NCI-H345 (cell line): ENCODE measurements around the gene SCGB1C2.
"Not testable (repeated sequence)": the region's sequence is repeated elsewhere in the genome, so short reads cannot be mapped to it uniquely, and the experiment has no call there.

Experiments used
- DNase-seq: peaks from one replicate; lab custom pipeline; 2025; lab: John Stamatoyannopoulos, UW

Gene SCGB1C2

DNA sequence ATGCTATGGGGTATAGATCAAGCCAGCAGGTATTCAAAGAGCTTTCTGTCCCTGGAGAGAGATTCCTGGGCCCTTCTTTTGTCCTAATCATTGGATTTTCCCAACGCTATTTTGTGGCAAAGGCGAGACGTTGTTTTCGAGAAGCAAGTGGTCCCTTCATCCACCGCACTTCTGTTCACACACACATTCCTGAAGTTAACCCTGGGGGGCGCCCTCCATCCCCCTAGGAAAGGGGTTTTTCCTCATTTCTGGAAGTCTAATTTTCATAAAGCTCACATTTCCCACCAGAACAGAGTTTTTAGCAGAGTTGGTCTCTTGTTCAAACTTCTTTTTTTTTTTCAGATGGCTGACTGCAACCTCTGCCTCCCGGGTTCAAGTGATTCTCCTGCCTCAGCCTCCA, 11.9 kb downstream of the SCGB1C2 start:
- DNase-seq, result no peak

DNA sequence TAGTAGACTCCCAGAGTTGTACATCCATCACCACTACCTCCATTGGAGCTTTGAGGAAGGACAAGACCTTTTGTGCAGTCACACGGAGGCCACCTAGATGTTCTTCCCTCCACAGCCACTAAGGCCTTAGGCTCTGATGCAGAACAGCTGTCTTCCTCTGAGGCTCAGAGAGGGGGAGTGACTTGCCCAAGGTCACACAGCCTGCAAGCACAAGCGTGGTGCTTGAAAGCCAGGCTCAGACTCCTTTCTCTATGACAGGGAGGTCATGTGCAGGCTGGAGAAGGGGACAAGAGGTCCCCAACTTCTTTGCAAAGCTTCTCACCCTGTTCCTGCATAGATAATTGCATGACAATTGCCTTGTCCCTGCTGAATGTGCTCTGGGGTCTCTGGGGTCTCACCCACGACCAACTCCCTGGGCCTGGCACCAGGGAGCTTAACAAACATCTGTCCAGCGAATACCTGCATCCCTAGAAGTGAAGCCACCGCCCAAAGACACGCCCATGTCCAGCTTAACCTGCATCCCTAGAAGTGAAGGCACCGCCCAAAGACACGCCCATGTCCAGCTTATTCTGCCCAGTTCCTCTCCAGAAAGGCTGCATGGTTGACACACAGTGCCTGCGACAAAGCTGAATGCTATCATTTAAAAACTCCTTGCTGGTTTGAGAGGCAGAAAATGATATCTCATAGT, 12.7 kb downstream of the SCGB1C2 start:
- DNase-seq, result no peak

DNA sequence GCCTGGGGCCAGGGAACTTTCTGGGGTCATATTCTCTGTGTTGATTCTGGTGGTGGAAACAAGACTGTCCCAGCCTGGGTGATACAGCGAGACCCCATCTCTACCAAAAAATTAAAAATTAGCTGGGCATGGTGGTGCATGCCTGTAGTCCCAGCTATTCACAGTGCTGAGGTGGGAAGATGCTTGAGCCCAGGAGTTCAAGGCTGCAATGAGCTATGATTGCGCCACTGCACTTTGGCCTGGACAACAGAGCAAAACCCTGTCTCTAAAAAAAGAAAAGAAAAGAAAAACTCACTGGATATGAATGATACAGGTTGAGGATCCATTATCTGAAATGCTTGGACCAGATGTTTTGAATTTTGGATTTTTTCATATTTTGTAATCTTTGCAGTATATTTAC, 13.6 kb downstream of the SCGB1C2 start:
- no peak for DNase-seq

DNA sequence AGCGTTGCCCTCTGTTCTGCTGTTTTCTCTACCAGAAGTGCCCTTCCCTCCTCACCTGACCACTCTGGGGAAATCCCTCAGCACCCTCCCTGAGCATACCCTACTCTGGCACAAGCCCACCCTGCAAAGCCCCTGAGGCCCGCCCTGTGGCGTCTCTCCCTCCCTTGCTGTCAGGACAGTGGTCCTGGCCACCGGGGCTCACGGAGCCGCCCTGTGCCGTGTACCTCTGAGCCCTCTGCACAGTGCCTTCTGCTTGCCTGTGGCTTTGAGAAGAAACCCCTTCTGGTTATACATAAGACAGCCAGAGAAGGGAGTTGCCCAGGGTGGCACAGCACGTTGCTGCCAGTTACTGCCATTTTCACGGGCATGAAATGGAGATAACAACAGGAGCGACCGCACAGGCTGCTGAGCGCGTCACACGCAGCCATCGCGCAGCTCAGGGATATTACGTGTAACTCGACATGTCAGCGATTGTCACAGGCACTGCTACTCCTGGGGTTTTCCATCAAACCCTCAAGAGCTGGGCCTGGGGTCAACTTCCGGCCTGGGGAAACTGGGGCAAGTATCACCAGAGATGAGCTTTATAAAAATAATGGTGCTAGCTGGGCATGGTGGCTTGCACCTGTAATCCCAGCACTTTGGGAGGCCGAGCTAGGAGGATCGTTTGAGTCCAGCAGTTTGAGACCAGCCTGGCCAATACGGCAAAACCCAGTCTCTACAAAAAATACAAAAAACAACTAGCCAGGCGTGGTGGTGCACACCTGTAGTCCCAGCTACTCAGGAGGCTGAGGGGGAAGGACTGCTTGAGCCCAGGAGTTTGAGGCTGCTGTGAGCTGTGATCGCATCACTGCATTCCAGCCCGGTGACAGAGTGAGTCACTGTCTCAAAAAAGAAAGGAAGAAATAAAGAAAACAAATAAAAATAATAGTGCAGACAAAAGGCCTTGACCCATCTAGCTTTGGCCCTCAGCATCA, 14.8 kb downstream of the SCGB1C2 start:
- no peak for DNase-seq

DNA sequence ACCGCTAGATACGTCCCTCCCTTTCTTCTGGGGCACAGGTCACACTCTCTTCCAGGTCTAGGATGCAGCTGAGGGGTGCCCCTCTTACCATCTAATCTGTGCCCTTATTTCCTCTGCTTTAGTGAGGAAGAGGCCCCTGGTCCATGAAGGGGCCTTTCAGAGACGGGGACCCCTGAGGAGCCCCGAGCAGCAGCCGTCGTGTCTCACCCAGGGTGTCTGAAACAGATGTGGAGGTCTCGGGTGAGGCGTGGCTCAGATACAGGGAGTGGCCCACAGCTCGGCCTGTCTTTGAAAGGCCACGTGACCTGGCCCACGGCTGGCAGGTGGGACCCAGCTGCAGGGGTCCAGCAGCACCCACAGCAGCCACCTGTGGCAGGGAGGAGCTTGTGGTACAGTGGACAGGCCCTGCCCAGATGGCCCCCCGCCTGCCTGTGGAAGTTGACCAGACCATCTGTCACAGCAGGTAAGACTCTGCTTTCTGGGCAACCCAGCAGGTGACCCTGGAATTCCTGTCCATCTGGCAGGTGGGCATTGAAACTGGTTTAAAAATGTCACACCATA, 15.6 kb downstream of the SCGB1C2 start:
- no peak for DNase-seq

DNA sequence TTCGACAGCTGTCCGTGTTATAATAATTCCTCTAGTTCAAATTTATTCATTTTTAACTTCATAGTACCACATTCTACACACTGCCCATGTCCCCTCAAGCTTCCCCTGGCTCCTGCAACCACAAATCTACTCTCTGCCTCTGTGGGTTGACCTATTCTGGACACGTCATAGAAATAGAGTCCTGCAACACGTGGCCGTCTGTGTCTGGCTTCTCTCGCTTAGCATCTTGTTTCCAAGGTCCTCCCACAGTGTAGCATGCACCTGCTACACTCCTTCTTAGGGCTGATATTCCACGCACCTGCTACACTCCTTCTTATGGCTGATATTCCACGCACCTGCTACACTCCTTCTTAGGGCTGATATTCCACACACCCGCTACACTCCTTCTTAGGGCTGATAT, 16.5 kb downstream of the SCGB1C2 start:
- no peak for DNase-seq

DNA sequence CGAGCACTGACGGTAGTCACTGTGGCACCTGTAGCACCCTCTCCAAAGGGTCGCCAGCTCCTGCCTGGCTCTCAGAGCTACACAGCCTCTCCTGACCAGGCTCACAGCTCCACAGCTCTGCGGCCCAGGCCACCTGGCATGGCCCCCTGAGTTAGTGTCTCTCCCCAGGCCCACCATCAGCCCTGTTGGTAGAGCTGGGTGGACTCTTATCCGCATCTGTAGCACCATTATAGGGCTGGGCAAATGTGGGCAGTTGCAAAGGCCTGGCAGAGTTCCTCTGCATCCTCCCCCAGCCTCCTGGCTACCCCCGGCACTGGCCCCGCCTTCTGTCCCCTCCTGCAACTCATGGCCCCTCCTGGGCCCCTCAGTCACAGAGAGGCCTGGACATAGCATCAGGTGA, 18.2 kb downstream of the SCGB1C2 start:
- DNase-seq, result no peak

DNA sequence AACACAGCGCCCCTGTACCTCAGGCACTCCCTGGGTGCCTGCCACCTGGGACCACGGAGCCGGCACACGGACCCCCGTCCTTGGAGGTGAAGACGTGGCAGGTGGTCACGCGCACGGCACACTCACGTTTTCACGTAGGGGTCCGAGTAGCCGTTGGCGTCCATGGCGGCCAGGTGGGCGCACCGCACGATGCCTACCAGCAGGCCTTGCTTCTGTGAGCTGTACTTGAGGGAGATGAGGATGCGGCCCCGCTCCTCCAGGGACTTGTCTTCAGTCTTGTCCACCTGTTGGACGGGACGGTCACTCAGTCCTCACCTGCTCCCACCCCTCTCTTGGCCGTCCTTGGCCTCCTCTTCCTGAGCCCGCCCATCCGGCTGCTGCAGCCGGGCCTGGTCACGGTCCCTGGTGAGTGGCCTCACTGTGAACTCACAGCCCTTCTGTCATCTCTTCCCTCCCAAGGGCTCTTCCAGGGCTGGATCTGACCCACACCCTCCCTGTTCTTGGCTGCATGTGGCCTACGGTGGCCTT, 18.8 kb downstream of the SCGB1C2 start:
- DNase-seq, result no peak

DNA sequence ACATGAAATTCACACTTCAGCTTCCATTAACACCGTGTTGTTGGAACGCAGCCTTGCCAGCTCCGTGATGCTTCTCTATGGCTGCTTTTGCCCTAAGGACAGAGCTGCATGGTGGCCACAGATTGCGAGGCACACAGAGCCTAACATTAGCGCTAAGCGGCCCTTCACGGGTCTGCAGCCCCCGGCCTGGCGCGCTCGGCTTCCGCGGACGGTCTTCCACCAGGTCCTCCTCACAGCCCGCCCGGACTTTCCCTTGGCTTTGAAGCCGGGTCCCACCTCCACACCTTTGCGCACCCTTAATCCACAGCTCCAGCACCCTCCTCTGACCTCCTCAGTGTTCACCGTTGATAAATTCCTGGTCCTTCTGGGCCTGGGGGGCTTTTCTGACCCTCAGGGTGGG, 19.6 kb downstream of the SCGB1C2 start:
- no peak for DNase-seq

DNA sequence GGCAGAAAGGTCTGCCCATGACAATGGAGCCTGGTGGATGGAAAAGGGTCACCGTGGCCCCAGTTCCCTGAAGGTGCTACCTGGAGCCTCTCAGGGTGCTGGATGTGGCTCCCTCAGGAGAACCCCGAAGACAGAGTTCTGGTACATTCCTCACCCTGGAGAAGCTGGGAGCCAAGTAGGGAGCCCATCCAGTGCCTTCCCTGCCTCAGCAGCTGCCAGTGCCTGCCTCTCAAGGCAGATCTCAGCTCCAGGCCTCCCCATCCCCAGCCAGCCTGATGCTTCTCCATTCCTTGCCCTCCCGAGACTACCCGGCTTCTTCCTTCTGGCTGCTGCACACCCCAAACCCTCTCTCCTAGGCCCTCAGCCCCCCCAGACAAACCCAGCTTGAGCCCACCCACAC, 20.5 kb downstream of the SCGB1C2 start:
- no peak for DNase-seq

DNA sequence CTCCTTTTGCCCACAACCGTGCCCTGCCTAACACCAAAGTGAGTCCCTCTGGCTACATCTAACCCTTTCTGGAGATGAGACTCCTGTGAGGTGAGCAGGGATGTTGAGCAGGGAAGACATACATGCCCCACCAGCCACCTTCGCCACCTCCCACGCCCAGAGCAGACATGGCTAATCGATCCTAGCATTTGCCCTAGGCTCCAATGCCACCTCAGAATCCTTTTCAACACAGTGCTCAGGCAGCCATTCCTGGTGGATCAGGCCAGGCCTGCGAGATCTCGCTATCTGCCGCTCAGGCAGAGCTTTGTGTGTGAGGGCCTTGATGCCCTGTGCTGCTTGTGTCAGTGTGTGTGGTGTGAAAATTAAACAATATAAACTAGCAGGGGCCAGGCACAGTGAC, 21.0 kb downstream of the SCGB1C2 start:
- DNase-seq, result no peak

DNA sequence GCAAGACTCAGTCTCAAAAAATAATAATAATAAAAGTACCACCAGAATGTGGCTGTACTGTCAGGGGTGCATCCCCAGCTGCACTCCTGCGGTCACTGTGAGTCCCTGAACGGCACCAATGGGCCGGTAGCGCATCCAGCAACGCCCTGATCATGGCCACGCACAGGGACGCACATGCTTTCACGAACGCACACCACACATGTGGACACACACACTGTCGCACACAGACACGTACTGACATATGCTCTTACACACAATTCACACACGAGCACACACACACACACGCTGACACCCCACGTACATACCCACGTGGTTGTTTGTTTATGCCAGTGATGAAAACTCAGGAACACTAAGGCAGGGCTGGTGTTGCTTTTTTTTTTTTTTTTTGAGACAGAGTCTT, 22.2 kb downstream of the SCGB1C2 start:
- DNase-seq, result no peak

DNA sequence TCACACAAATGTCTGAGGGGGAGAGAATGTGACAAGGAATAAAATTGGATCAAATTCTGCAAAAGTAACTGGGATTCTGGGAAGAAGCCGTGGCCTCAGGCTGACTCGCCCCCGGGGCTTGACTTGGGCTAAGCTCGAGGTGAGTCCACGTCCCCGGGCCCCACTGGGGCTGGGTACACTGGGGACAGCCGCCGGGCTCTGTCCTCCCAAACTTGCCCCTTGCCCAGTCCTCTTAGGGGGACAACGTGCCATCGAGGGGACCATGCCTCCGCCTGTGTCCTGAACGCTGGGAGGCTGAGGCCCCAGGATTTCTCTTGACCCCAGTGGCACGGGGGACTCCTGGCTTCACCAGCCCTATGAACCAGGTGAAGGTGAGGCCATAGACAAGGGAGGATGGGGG, 23.0 kb downstream of the SCGB1C2 start:
- DNase-seq, result no peak

DNA sequence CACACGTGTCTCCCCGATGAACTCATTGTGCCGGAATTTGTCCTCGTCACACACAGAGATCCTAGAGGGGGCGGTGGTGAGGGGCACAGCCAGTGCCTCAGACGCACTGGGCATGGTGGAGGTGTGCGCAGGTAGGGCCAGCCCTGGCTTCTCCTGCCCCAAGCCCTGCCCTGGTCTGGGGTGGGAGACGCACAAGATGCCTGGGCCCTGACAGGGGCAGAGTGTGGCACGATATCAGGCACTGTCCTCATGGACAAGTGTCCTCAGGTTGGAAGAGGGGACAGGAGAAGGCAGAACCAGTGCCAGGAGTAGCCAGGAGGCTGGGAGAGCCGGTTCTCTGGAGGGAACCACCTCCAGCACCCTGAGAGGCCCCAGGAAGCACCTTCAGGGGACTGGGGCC, 24.1 kb downstream of the SCGB1C2 start:
- DNase-seq, result no peak

DNA sequence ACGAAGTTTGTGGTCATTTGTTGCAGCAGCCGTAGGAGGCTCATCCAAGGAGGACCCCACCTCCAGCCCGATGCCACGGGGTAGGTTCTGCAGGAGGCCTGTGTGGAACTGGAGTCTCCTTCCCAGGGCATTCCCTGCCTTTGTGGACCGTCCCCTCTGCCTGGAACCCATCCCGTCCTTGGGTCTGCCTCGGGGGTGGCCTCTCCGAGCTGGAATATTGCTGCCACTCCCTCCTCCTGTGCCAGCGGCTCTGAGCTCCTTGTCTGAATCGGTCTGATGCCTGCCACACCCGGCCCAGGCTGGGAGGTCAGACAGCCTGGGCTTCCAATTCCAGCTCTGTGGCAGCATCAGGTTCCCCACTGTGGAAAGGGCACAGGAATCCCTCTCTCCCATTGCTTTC, 25.3 kb downstream of the SCGB1C2 start:
- DNase-seq, result no peak

DNA sequence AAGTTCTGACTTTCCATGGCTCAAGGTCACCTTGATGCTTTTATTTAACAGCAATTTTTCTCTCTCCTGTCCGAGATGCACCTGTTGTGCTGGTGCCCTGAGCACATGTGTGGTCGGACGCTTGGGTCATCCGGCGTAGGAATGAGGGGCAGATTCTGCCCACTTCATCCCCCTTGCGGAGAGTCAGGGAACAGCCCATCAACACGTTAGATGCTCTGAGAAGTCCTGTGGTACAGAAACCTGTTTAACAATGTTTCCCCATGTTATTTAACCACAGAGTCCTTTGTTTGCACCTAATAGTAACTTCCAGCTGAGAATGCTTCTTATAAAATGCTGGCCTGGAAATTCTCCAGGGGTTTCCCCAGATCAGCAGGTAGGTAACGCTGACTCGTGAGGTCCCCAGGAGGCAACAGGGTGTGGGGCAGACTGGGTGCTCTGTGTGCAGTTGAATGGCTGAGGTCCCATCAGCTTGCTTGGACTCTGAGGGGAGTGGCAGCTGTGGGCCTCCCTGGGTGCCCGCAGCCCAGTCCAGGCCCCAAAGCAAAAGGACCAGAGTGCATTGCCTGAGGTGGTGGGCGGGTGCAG, 26.2 kb downstream of the SCGB1C2 start:
- DNase-seq, result no peak

DNA sequence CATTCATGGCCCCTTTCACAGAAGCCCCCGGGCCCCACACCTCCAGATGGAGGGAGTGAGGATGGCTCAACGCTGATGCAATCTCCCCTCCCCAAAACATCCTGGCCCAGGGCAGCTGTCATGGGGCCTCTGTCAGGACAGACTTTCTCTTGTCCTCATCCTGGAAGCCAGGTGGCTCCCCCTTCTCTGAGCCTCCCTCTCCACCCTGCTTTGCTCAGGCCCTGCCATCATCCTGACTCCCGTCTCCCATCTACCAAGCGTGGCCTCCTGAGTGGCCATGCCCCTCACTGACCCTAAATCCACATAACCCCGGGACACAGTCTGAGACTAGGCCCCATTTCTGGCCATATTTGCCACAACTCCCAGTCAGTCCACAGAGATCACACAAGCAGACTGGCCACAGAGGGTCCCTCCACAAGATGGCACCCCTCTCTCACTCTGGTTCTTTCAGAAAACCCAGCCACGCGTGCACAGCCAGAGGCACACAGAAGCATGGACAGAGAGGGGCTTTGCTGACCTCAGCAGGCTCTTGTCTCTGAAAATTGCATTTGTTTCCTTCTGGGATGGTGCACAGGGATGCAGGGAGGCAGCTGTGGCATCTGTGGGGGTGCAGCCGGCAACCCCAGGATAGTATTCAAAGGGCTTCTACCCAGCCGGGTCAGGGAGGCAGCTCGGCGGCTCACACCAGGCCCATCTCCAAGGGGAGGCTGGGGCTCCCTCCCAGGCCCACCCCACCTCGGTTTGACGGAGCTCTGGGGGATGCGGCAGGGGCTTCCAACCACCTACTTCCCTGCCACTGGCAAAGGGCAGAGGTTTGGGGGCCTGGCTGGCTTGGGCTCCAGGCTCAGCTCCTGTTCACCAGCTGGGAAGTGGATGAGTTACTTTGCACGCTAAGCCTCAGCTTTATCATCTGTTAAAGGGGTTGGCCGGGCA, 27.2 kb downstream of the SCGB1C2 start:
- no peak for DNase-seq

DNA sequence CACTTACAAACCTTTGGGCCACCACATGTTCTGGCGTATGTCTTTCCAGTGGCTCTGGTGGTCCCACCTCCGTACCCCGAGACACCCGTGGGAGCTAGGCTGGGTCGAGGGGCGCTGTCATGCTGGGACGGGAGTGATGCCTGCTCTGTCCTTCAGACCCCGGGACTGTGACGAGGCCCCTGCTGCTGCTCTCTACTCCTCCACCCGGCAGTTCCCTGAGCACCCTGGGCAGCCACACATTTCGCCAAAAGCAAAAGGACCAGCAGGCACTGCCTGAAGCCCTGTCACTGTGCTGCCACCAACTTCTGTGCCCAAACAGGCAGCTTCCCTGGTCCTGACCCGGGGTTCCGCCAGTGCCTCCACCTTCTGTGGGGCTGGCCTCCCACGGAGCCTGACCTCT, 28.6 kb downstream of the SCGB1C2 start:
- no peak for DNase-seq

DNA sequence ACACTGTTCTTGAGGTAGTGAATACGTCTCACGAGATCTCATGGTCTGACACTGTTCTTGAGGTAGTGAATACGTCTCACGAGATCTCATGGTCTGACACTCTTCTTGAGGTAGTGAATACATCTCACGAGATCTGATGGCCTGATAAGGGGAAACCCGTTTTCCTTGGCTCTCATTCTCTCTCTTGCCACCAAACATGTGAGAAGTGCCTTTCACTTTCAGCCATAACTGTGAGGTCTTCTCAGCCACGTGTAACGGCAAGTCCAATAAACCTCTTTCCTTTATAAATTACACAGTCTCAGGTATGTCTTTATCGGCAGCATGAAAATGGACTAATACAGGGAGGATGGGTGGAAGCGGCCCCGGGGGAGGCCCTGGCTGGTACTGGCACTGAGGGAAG, 31.2 kb downstream of the SCGB1C2 start:
- DNase-seq, result not testable (repeated sequence)

DNA sequence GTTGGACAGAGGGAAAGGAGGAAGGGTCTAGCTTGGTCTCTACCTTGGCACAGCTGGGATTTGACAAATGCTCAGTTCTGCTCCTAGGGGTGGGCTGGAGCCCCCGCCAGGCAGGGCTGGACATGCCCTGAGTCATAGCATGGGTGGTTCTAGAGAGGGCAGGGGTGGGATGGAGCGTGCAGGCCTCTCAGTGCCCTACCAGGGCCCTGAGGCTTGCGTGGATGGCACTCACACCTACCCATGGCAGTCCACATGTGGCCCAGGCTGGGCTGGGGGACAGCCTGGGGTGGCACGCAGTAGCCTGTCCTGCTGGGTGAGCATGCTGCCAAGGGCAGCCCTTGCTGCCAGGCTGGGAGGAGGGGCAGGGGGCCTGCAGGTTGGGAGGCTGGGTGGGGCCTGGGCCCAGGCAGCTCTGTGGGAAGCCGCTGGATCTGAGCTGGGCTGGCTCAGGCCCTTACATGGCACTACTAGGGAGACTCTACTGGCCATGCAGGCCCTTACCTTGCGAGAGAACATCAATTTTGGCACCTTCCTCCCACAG, 32.8 kb downstream of the SCGB1C2 start:
- no peak for DNase-seq

DNA sequence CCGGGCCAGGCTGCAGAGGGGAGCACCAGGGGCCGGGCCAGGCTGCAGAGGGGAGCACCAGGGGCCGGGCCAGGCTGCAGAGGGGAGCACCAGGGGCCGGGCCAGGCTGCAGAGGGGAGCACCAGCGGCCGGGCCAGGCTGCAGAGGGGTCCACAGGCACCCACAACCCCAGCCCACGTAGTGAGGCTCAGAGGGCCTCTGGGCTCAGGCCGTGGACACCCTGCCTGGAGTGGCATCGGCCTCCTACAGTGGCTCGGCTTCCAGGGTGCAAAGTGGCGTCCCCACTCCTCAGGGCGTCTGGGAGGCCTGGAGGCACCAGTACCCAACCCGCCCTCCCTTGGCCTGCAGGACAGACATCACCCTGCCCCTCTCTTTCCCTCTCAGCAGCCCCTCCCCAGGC, 34.5 kb downstream of the SCGB1C2 start:
- no peak for DNase-seq
